Cardiac muscle cell (in vitro differentiated cells and primary cell): ENCODE measurements around the gene ITPR2. TPM values are rescaled to one million over a fixed set of nuclear protein-coding genes. Genes with fewer than 3 reads are reported as not detected.

ENCODE experiments used
- DNase-seq, 2 donors: peaks; one replicate each; pipeline versions ENCODE4 v3.0.0 to v3.0.0-alpha.2; 2010 to 2017; ENCODE audit warnings: low read depth in 1 of 2, low spot score in 1 of 2
- H3K27ac ChIP-seq: fragments of 200-600 bp; sonication (generic); 2 replicates; pipeline ENCODE4 v1.5.1; 2016
- H3K27me3 ChIP-seq: fragments of 200-600 bp; sonication (generic); 2 replicates; pipeline ENCODE4 v1.6.0; 2016; ENCODE audit warnings: control low read depth
- H3K36me3 ChIP-seq: fragments of 200-600 bp; sonication (generic); 2 replicates; pipeline ENCODE4 v1.5.1; 2016; ENCODE audit warnings: control low read depth
- H3K4me1 ChIP-seq: fragments of 200-600 bp; sonication (generic); 2 replicates; pipeline ENCODE4 v1.8.1; 2017; ENCODE audit warnings: low read depth, mild to moderate bottlenecking, mixed run types
- H3K4me3 ChIP-seq: fragments of 200-600 bp; sonication (generic); 2 replicates; pipeline ENCODE4 v1.5.1; 2016; ENCODE audit warnings: mild to moderate bottlenecking
- H3K9me3 ChIP-seq: fragments of 200-600 bp; sonication (generic); 2 replicates; pipeline ENCODE4 v1.5.1; 2017; ENCODE audit warnings: low read depth, mild to moderate bottlenecking, control low read depth
- CTCF ChIP-seq: IDR thresholded peaks from 2 replicates; pipeline ENCODE4 v1.5.1; 2012; ENCODE audit warnings: low read depth, mild to moderate bottlenecking, low read length
- polyA plus RNA-seq: library from polyadenylated mRNA; unstranded; fragments of >200 nt; fragmentation: Nextera tagmentation; extraction: Ambion mirVana; gene quantifications from 2 replicates; pipeline ENCODE4 v1.2.1, GENCODE V29; 2016
- total RNA-seq: library from RNA; depleted of rRNA; stranded (reverse); fragments of >200 nt; gene quantifications from 2 replicates; pipeline ENCODE4 v1.2.3, GENCODE V29; 2016

Gene ITPR2
- total and polyA plus RNA-seq, 2 experiments from 2014 or later, result 4.8 to 5.1 TPM

- Histone ChIP-seq H3K36me3 (no peaks in the 10 kb centered on the region), H3K9me3 (no peaks in the 10 kb centered on the region), H3K4me1 (peaks cover 20% of the 10 kb centered on the region), H3K27me3 (no peaks in the 10 kb centered on the region), H3K27ac (peak overlapping the region; percentile 33), H3K4me3 (no peak overlapping the region)
- no peak for DNase-seq
- TF ChIP-seq CTCF, result no peak
Observed at GRCh38 chr12:26846416-26846815, 13.4 kb upstream of the ITPR2 start.

- TF ChIP-seq CTCF, result no peak
- Histone ChIP-seq H3K36me3 (no peaks in the 10 kb centered on the region), H3K9me3 (no peaks in the 10 kb centered on the region), H3K27me3 (no peaks in the 10 kb centered on the region), H3K4me3 (no peak overlapping the region), H3K27ac (peak overlapping the region; percentile 33), H3K4me1 (peaks cover 20% of the 10 kb centered on the region)
- DNase-seq, result peak; percentile 56 to 98
Observed at GRCh38 chr12:26845984-26846383, 13.0 kb upstream of the ITPR2 start.

GRCh38 chr12:26845057-26845666 is 12.2 kb upstream of the ITPR2 start:
- H3K4me3 ChIP-seq, result no peak overlapping the region
- no peaks in the 10 kb centered on the region for H3K36me3 ChIP-seq
- peaks cover 20% of the 10 kb centered on the region for H3K4me1 ChIP-seq
- TF ChIP-seq CTCF, result peak; percentile 69
- H3K27me3 ChIP-seq, result no peaks in the 10 kb centered on the region
- H3K9me3 ChIP-seq, result no peaks in the 10 kb centered on the region
- H3K27ac ChIP-seq, result no peak overlapping the region
- peak; percentile 58 to 76 for DNase-seq

- no peak for DNase-seq
- no peak overlapping the region for H3K27ac ChIP-seq
- H3K4me3 ChIP-seq, result no peak overlapping the region
- H3K9me3 ChIP-seq, result no peaks in the 10 kb centered on the region
- H3K36me3 ChIP-seq, result no peaks in the 10 kb centered on the region
- H3K4me1 ChIP-seq, result peaks cover 20% of the 10 kb centered on the region
- H3K27me3 ChIP-seq, result no peaks in the 10 kb centered on the region
- no peak for TF ChIP-seq CTCF
Observed at GRCh38 chr12:26843311-26843710, 10.3 kb upstream of the ITPR2 start.

DNA sequence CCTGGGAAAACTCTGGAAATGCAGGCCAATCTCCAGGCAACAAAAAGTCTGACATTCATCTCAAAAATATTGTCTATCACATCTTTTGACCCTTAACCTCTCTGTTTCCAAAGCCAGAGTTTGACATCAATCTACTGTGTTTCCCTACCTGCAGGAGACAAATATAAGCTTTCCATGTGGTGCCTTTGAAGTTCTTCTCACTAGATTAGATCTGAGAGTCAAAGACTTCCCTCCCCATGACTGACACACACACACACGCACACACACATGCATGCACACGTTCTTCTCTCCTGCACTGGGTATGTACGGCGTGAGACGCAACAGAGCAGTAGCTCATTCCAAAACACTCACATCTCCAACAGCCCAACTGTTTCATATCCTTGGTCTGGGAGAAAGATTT is 8.1 kb upstream of the ITPR2 start:
- H3K27me3 ChIP-seq, result no peaks in the 10 kb centered on the region
- H3K36me3 ChIP-seq, result no peaks in the 10 kb centered on the region
- H3K27ac ChIP-seq, result no peak overlapping the region
- no peak for TF ChIP-seq CTCF
- no peak for DNase-seq
- no peaks in the 10 kb centered on the region for H3K9me3 ChIP-seq
- peaks cover 13% of the 10 kb centered on the region for H3K4me1 ChIP-seq
- no peak overlapping the region for H3K4me3 ChIP-seq

GRCh38 chr12:26839512-26839911 is 6.5 kb upstream of the ITPR2 start:
- peaks cover 2% of the 10 kb centered on the region for H3K4me1 ChIP-seq
- H3K36me3 ChIP-seq, result no peaks in the 10 kb centered on the region
- no peak overlapping the region for H3K27ac ChIP-seq
- H3K27me3 ChIP-seq, result no peaks in the 10 kb centered on the region
- H3K4me3 ChIP-seq, result no peak overlapping the region
- DNase-seq, result no peak
- no peak for TF ChIP-seq CTCF
- H3K9me3 ChIP-seq, result no peaks in the 10 kb centered on the region
